Trophoblast cell (in vitro differentiated cells and primary cell): ENCODE measurements around the gene TMEM121B. TPM values are rescaled to one million over a fixed set of nuclear protein-coding genes. Genes with fewer than 3 reads are reported as not detected.
A peak's percentile ranks its signal among the peaks of the same experiment; 100 is the strongest.

Experiments used
- DNase-seq, 2 donors: peaks; one replicate each; pipeline ENCODE4 v3.0.0-alpha.2; 2016
- H2AFZ ChIP-seq: 2 replicates; pipeline ENCODE4 v1.6.1; 2013; ENCODE audit warnings: low read length, moderate library complexity, mild to moderate bottlenecking; ENCODE audit not compliant: insufficient read depth, poor library complexity
- H2AK5ac ChIP-seq: 2 replicates; pipeline ENCODE4 v1.6.1; 2013; ENCODE audit warnings: mild to moderate bottlenecking, low read length
- H2BK120ac ChIP-seq: 2 replicates; pipeline ENCODE4 v1.6.1; 2013; ENCODE audit warnings: low read length, mild to moderate bottlenecking, moderate library complexity; ENCODE audit not compliant: insufficient read depth, poor library complexity
- H2BK12ac ChIP-seq: 2 replicates; pipeline ENCODE4 v1.6.1; 2013; ENCODE audit warnings: mild to moderate bottlenecking, low read length, moderate library complexity
- H2BK5ac ChIP-seq: 2 replicates; pipeline ENCODE4 v1.6.1; 2013; ENCODE audit warnings: low read length, low read depth, moderate library complexity, mild to moderate bottlenecking; ENCODE audit not compliant: poor library complexity
- H3K14ac ChIP-seq: 2 replicates; pipeline ENCODE4 v1.6.1; 2013; ENCODE audit warnings: mild to moderate bottlenecking, low read length
- H3K18ac ChIP-seq: 2 replicates; pipeline ENCODE4 v1.6.1; 2013; ENCODE audit warnings: mild to moderate bottlenecking, low read length
- H3K23ac ChIP-seq: 2 replicates; pipeline ENCODE4 v1.6.1; 2013; ENCODE audit warnings: low read length
- H3K27ac ChIP-seq: 2 replicates; pipeline ENCODE4 v1.5.1; 2013; ENCODE audit warnings: low read depth, mild to moderate bottlenecking, inconsistent platforms, low read length, moderate library complexity
- H3K27me3 ChIP-seq: 2 replicates; pipeline ENCODE4 v1.6.1; 2013; ENCODE audit warnings: inconsistent platforms, mild to moderate bottlenecking, low read length, moderate library complexity; ENCODE audit not compliant: insufficient read depth
- H3K36me3 ChIP-seq, 2 experiments: 1 replicate in 1 of 2; 2 replicates in 1 of 2; pipeline ENCODE4 v1.6.1; 2013; ENCODE audit warnings: low read length in 2 of 2, mild to moderate bottlenecking in 2 of 2, moderate library complexity in 1 of 2; ENCODE audit not compliant: insufficient read depth in 2 of 2, control insufficient read depth in 1 of 2
- H3K4ac ChIP-seq: 2 replicates; pipeline ENCODE4 v1.6.1; 2013; ENCODE audit warnings: low read depth, mild to moderate bottlenecking, low read length, moderate library complexity
- H3K4me1 ChIP-seq, 2 experiments: 1 replicate in 1 of 2; 2 replicates in 1 of 2; pipeline ENCODE4 v1.6.1; 2013; ENCODE audit warnings: low read length in 2 of 2, mild to moderate bottlenecking in 2 of 2, moderate library complexity in 1 of 2; ENCODE audit not compliant: insufficient read depth in 2 of 2, control insufficient read depth in 1 of 2
- H3K4me2 ChIP-seq: 2 replicates; pipeline ENCODE4 v1.6.1; 2013; ENCODE audit warnings: inconsistent platforms, mild to moderate bottlenecking, low read length, moderate library complexity
- H3K4me3 ChIP-seq: 2 replicates; pipeline ENCODE4 v1.5.1; 2013; ENCODE audit warnings: mild to moderate bottlenecking, low read depth, low read length, inconsistent platforms
- H3K79me1 ChIP-seq: one replicate; pipeline ENCODE4 v1.6.1; 2013; ENCODE audit warnings: low read length
- H3K79me2 ChIP-seq: 2 replicates; pipeline ENCODE4 v1.6.1; 2013; ENCODE audit warnings: low read length, mild to moderate bottlenecking; ENCODE audit not compliant: control insufficient read depth, insufficient read depth, poor library complexity
- H3K9ac ChIP-seq: 2 replicates; pipeline ENCODE4 v1.6.1; 2013; ENCODE audit warnings: mild to moderate bottlenecking, low read length
- H3K9me3 ChIP-seq: 2 replicates; pipeline ENCODE4 v1.6.1; 2013; ENCODE audit warnings: low read depth, mild to moderate bottlenecking, control low read depth, inconsistent platforms, low read length; ENCODE audit not compliant: insufficient read depth
- H4K12ac ChIP-seq: 2 replicates; pipeline ENCODE4 v1.6.1; 2013; ENCODE audit warnings: low read depth, mild to moderate bottlenecking, low read length, moderate library complexity
- H4K8ac ChIP-seq: 2 replicates; pipeline ENCODE4 v1.6.1; 2013; ENCODE audit warnings: low read depth, mild to moderate bottlenecking, low read length, moderate library complexity
- H4K91ac ChIP-seq: one replicate; pipeline ENCODE4 v1.6.1; 2013; ENCODE audit warnings: low read depth, mild to moderate bottlenecking, low read length, moderate library complexity
- WGBS: extraction: QIAGEN DNeasy Blood & Tissue Kit; methylation state at CpG from one replicate; pipeline ENCODE4 v1.1.7; 2013; ENCODE audit warnings: missing lambda C conversion rate; ENCODE audit not compliant: insufficient read length, insufficient coverage; ENCODE audit errors: extremely low coverage; 5-methylcytosine and 5-hydroxymethylcytosine counted together
- polyA plus RNA-seq: library from polyadenylated mRNA; stranded (reverse); fragments of 200-250 nt; gene quantifications from 2 replicates; pipeline ENCODE4 v1.2.3, GENCODE V29; 2013

The TMEM121B gene
- 0.82 TPM in 2 replicates for polyA plus RNA-seq

DNA sequence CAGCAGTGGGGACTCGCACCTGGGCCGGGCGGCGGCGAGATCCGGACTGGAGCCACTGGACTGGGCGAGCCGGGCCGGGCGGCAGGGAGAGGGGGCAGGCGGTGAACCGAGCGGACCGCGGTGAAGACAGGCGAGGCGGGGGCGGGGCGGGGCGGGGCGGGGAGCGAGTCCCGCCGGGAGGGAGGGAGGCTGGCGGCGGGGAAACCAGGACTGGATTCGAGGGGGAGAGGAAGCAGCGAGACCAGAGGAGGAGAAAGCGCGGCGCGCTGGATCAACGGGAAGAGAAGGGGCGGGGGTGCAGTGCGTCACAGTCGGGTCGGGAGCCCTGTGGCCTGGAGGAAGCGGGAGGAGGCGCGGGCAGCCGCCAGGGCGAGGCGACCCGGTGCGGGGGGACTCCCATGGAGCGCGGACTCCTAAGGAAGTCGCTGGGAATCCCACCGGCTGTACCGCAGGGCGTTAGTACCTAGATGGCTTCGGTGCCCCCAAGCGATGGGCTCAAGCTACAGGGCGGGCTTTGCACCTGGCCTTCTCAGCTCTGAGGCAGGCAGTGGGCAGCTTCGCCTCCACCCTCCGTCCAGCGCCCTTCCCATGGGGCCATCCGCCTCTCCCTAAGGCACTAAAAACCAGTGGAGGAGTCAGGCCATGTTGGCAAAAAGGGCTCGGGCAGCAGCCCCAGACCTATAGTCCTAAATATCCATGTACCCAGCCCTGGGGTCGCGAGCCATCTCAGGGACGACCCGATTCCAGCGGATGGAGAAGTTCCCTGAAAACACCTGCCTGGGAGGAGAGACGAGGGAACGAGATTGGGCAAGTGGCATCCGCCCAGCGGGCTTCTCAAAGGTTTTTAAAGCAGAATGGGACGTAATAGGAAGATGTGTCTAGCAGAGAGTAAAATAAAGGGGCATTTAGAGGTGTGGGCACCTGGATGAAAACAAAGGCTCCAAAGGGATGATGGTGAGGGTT, at the start of gene TMEM121B:
Gene TMEM121B, minus strand, starts transcription at position 128 of the 963 bp plus-strand sequence. CDS start 233 bp downstream, outside the sequence.
- Histone ChIP-seq H3K18ac (no peak within 1 kb of the TSS), H2BK12ac (no peak within 1 kb of the TSS), H3K4me2 (peak within 1 kb of the TSS; percentile 97), H3K27ac (no peak within 1 kb of the TSS), H3K79me1 (no peaks in the 10 kb centered on the region), H2AFZ (peak within 1 kb of the TSS; percentile 83), H3K14ac (no peak within 1 kb of the TSS), H4K8ac (peak within 1 kb of the TSS; percentile 71), H2BK120ac (no peak within 1 kb of the TSS), H3K4ac (no peak within 1 kb of the TSS), H3K4me3 (peak within 1 kb of the TSS; percentile 80), H4K12ac (no peak within 1 kb of the TSS), H3K23ac (no peak within 1 kb of the TSS), H4K91ac (no peak within 1 kb of the TSS), H3K9me3 (peaks cover 4% of the 10 kb centered on the region), H3K27me3 (no peaks in the 10 kb centered on the region), H3K9ac (no peak within 1 kb of the TSS), H2BK5ac (no peak within 1 kb of the TSS), H3K79me2 (no peaks in the 10 kb centered on the region), H3K4me1 (peaks cover 5 to 8% of the 10 kb centered on the region in 2 experiments), H2AK5ac (no peak within 1 kb of the TSS), H3K36me3 (no peaks in the 10 kb centered on the region)
- no CpG with 5 or more reads among the region's 69 CpGs for WGBS
- DNase-seq, result peak in 1 of 2 donors; percentile 23

DNA sequence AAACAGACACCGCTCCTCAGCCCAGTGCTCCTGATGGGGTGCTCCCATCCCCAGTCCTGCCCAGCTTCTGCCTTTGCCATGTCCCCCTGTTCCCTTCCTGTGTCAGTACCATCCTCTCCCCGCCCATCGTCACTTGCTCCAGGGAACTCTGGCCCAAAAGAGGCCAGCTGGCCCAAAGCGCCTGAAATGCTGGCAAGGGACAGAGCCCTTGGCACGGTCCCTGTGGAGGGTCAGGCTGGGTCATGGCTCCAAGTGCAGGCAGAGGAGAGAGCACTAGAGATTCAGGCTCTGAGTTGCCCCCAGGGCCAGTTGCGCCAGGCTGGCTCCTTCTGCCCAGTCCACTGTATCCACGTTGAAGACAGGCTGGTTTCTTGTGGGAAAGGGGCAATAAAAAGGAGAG, 46.3 kb upstream of the TMEM121B start:
- Histone ChIP-seq H3K4me1 (peaks cover 0 to 4% of the 10 kb centered on the region in 2 experiments), H2BK5ac (no peak overlapping the region), H3K36me3 (no peaks in the 10 kb centered on the region), H3K79me1 (peaks cover 4% of the 10 kb centered on the region), H2BK120ac (no peak overlapping the region), H4K12ac (no peak overlapping the region), H4K91ac (no peak overlapping the region), H3K18ac (no peak overlapping the region), H3K14ac (no peak overlapping the region), H3K4me2 (no peak overlapping the region), H2AFZ (no peak overlapping the region), H4K8ac (no peak overlapping the region), H3K9ac (no peak overlapping the region), H2AK5ac (no peak overlapping the region), H3K23ac (no peak overlapping the region), H2BK12ac (no peak overlapping the region), H3K27me3 (no peaks in the 10 kb centered on the region), H3K4me3 (no peak overlapping the region), H3K79me2 (peaks cover 2% of the 10 kb centered on the region), H3K27ac (no peak overlapping the region), H3K9me3 (no peaks in the 10 kb centered on the region), H3K4ac (no peak overlapping the region)
- no peak for DNase-seq
- WGBS, result no CpG with 5 or more reads among the region's 7 CpGs

DNA sequence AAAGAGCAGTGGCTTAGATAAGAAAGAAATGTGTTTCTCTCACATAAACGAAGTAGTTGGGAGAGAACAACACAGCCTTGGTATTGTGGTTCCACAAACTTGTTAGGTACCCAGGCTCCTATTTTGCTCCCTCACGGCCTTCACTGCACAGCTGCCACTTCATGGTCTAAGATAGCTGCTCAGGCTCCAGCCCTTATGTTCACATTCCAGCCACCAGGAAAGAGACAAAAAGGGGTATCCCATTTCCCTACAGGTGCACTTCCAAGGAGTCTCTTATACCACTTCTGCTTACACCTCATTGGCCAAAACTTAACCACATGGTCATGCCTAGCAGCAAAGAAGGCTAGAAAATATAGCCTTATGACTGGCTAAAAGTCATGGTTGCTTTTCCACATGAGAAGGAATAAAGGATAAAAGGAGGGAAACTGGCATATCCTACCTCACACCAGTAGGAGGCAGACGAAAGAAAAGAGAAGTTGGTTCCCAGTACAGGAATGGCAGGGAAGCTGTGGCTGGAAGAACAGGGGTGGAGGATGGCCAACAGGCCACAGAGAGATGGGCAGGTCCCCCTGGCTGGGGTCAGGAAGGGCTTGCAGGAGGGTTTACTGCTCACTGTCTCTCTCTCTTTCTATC, 43.3 kb upstream of the TMEM121B start:
- Histone ChIP-seq H3K36me3 (no peaks in the 10 kb centered on the region), H3K4me3 (no peak overlapping the region), H3K14ac (no peak overlapping the region), H3K4me2 (no peak overlapping the region), H3K9me3 (no peaks in the 10 kb centered on the region), H3K79me2 (peaks cover under 1% of the 10 kb centered on the region), H2AFZ (no peak overlapping the region), H3K18ac (no peak overlapping the region), H2BK120ac (no peak overlapping the region), H4K91ac (no peak overlapping the region), H3K79me1 (peaks cover under 1% of the 10 kb centered on the region), H2BK12ac (no peak overlapping the region), H4K8ac (no peak overlapping the region), H3K4ac (no peak overlapping the region), H2BK5ac (no peak overlapping the region), H3K4me1 (peaks cover 4 to 6% of the 10 kb centered on the region in 2 experiments), H3K27me3 (no peaks in the 10 kb centered on the region), H3K27ac (no peak overlapping the region), H3K23ac (no peak overlapping the region), H2AK5ac (no peak overlapping the region), H3K9ac (no peak overlapping the region), H4K12ac (no peak overlapping the region)
- WGBS, result no CpG with 5 or more reads among the region's 3 CpGs
- DNase-seq, result peak in 1 of 2 donors; percentile 33

DNA sequence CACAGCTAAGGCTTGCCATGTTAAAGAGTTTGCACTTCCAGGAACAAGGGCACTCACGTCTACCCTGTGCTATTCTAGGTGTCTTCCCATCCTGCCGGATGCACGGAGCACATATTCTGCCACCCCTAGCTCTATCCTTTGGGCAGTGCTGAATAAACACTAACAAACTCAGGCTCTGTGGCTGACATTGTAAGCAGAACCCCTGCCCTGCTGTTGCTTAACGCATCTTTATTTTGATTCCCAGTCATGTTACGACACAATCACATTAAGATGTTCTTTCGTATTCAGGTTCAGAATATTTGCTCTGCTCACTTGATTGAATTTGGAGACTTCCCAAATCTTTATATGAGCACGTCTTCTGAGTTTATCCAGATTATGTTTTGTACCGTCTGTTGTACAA, 41.6 kb upstream of the TMEM121B start:
- peaks cover 9% of the 10 kb centered on the region for H3K79me2 ChIP-seq
- no peak overlapping the region for H3K4ac ChIP-seq
- H3K27me3 ChIP-seq, result no peaks in the 10 kb centered on the region
- no peak overlapping the region for H3K27ac ChIP-seq
- WGBS, result no CpG with 5 or more reads among the region's 8 CpGs
- no peak overlapping the region for H3K18ac ChIP-seq
- H3K36me3 ChIP-seq, result no peaks in the 10 kb centered on the region
- DNase-seq, result no peak
- H3K4me2 ChIP-seq, result no peak overlapping the region
- no peak overlapping the region for H2BK120ac ChIP-seq
- peaks cover 6% of the 10 kb centered on the region in 2 experiments for H3K4me1 ChIP-seq
- H3K9ac ChIP-seq, result no peak overlapping the region
- no peak overlapping the region for H3K14ac ChIP-seq
- H3K4me3 ChIP-seq, result no peak overlapping the region
- H4K12ac ChIP-seq, result no peak overlapping the region
- no peak overlapping the region for H3K23ac ChIP-seq
- no peak overlapping the region for H2AK5ac ChIP-seq
- H4K91ac ChIP-seq, result no peak overlapping the region
- no peaks in the 10 kb centered on the region for H3K9me3 ChIP-seq
- no peak overlapping the region for H2BK12ac ChIP-seq
- no peak overlapping the region for H2BK5ac ChIP-seq
- H4K8ac ChIP-seq, result no peak overlapping the region
- peaks cover 11% of the 10 kb centered on the region for H3K79me1 ChIP-seq
- H2AFZ ChIP-seq, result no peak overlapping the region
